Ishikawa (cell line): ENCODE data around the gene SAMD8.

Experiments
- CEBPB ChIP-seq: IDR thresholded peaks from 2 replicates; pipeline ENCODE4 v1.6.1; 2012
- CREB1 ChIP-seq: IDR thresholded peaks from 2 replicates; pipeline ENCODE4 v1.6.1; 2012; ENCODE audit warnings: low read depth
- EGR1 ChIP-seq: IDR thresholded peaks from 2 replicates; pipeline ENCODE4 v1.6.1; 2012
- EP300 ChIP-seq: IDR thresholded peaks from 2 replicates; pipeline ENCODE4 v1.6.1; 2012; ENCODE audit warnings: borderline replicate concordance
- FOXM1 ChIP-seq: IDR thresholded peaks from 2 replicates; pipeline ENCODE4 v1.6.1; 2012; ENCODE audit warnings: low read depth, borderline replicate concordance
- NFIC ChIP-seq: IDR thresholded peaks from 2 replicates; pipeline ENCODE4 v1.6.1; 2012
- RAD21 ChIP-seq: IDR thresholded peaks from 2 replicates; pipeline ENCODE4 v1.6.1; 2012; ENCODE audit warnings: low read depth
- TAF1 ChIP-seq: IDR thresholded peaks from 2 replicates; pipeline ENCODE4 v1.6.1; 2012; ENCODE audit warnings: low read depth, mild to moderate bottlenecking
- TCF12 ChIP-seq: IDR thresholded peaks from 2 replicates; pipeline ENCODE4 v1.6.1; 2012; ENCODE audit warnings: low read depth
- TEAD4 ChIP-seq: IDR thresholded peaks from 2 replicates; pipeline ENCODE4 v1.6.1; 2012
- YY1 ChIP-seq: IDR thresholded peaks from 2 replicates; pipeline ENCODE4 v1.6.1; 2012; ENCODE audit warnings: low read depth
- ZBTB7A ChIP-seq: IDR thresholded peaks from 2 replicates; pipeline ENCODE4 v1.6.1; 2012; ENCODE audit warnings: low read depth
- TF ChIP-seq, protein P1 (sequence below): IDR thresholded peaks from 2 replicates; pipeline ENCODE4 v1.6.1; 2012
- TF ChIP-seq, protein P2 (sequence below): IDR thresholded peaks from 2 replicates; pipeline ENCODE4 v1.6.1; 2012; ENCODE audit warnings: low read depth, mild to moderate bottlenecking
- TF ChIP-seq, protein P3 (sequence below): IDR thresholded peaks from 2 replicates; pipeline ENCODE4 v1.6.1; 2012

SAMD8 gene

DNA sequence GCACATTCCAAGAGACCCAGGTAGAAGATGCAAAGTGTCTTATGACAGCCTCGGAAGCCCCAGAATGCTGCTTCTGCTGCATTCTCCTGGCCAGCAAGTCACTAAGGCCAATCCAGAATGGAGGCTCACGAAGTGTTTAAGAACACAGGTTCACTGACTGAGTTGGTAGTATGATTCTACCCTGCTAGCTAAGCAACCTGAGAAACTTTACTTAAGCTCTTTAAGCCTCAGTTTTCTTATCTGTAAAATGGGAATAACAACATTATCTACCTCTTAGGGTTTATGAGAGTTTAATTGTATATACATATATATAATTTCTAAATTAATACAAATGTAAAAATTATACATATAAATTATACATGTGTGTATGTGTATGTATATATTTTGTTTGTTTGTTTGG, 22.8 kb upstream of the SAMD8 start:
- TF ChIP-seq TAF1 (no peak), ZBTB7A (no peak)

DNA sequence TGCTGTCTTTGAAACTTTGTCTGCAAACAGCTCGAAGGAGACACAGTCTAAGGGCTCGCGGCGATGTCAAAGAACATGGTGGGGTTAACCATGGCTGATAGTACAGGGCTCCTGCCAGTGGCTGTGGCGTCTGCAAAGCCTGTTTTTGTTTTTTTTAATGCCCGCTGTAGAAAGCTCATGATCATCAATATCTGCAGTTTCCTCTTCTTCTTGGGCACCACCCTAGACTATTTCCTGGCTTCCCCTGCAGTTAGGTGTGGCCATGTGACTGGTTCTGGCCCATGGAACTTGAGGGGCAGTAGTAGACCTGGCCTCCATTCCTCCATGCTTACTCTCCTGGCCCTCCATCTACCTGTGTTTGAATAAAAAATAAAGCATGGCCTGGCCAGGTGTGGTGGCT, 21.8 kb upstream of the SAMD8 start:
- TF ChIP-seq, protein P1, sequence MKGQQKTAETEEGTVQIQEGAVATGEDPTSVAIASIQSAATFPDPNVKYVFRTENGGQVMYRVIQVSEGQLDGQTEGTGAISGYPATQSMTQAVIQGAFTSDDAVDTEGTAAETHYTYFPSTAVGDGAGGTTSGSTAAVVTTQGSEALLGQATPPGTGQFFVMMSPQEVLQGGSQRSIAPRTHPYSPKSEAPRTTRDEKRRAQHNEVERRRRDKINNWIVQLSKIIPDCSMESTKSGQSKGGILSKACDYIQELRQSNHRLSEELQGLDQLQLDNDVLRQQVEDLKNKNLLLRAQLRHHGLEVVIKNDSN, result no peak
- TF ChIP-seq CREB1 (no peak), TEAD4 (no peak), RAD21 (no peak), CEBPB (no peak), FOXM1 (no peak), NFIC (no peak), EP300 (no peak), TCF12 (no peak), EGR1 (no peak), TAF1 (no peak)

DNA sequence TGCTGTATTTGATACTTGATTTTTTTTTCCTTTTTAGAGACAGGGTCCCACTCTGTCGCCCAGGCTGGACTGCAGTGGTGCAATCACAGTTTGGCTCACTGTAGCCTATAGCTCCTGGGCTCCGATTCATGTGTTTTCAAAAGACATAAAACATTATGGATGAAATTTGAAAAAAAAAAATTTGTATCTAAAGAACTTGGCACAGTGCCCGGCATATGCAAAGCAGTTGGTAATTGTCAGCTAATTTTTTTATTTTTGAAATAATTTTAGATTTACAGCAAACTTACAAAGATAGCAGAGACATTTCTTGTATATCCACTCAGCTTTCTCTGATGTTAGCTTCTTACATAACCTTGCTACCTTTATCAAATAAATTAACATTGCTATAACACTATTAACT, 20.3 kb upstream of the SAMD8 start:
- TF ChIP-seq, protein P2, sequence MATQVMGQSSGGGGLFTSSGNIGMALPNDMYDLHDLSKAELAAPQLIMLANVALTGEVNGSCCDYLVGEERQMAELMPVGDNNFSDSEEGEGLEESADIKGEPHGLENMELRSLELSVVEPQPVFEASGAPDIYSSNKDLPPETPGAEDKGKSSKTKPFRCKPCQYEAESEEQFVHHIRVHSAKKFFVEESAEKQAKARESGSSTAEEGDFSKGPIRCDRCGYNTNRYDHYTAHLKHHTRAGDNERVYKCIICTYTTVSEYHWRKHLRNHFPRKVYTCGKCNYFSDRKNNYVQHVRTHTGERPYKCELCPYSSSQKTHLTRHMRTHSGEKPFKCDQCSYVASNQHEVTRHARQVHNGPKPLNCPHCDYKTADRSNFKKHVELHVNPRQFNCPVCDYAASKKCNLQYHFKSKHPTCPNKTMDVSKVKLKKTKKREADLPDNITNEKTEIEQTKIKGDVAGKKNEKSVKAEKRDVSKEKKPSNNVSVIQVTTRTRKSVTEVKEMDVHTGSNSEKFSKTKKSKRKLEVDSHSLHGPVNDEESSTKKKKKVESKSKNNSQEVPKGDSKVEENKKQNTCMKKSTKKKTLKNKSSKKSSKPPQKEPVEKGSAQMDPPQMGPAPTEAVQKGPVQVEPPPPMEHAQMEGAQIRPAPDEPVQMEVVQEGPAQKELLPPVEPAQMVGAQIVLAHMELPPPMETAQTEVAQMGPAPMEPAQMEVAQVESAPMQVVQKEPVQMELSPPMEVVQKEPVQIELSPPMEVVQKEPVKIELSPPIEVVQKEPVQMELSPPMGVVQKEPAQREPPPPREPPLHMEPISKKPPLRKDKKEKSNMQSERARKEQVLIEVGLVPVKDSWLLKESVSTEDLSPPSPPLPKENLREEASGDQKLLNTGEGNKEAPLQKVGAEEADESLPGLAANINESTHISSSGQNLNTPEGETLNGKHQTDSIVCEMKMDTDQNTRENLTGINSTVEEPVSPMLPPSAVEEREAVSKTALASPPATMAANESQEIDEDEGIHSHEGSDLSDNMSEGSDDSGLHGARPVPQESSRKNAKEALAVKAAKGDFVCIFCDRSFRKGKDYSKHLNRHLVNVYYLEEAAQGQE, result no peak
- TF ChIP-seq CREB1 (no peak), CEBPB (no peak), FOXM1 (no peak), EGR1 (no peak)

DNA sequence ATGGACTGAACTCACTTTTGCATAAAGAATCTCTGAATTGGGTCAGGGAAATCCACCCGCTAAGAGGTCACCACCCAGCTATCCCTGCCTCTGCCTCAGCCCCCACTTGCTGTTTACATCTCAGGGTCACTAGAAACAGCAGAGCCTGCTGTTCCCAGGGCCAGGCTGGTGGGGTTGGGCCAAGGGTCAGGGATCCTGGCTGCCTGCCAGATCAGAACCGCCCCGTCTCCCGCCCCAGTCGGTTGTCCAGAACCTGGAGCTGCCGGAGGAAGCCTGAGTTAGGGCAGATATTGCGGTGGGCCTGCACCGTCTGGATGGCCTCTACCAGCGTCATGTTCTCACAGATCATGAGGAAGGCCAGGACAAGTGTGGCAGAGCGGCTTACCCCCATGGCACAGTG, 17.0 kb upstream of the SAMD8 start:
- TF ChIP-seq TEAD4 (no peak), TCF12 (no peak), EGR1 (no peak), RAD21 (no peak), EP300 (no peak), YY1 (no peak), TAF1 (no peak), ZBTB7A (no peak), CEBPB (no peak), FOXM1 (no peak)
- TF ChIP-seq, protein P3, sequence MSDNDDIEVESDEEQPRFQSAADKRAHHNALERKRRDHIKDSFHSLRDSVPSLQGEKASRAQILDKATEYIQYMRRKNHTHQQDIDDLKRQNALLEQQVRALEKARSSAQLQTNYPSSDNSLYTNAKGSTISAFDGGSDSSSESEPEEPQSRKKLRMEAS, result no peak
- TF ChIP-seq, protein P1, result no peak

DNA sequence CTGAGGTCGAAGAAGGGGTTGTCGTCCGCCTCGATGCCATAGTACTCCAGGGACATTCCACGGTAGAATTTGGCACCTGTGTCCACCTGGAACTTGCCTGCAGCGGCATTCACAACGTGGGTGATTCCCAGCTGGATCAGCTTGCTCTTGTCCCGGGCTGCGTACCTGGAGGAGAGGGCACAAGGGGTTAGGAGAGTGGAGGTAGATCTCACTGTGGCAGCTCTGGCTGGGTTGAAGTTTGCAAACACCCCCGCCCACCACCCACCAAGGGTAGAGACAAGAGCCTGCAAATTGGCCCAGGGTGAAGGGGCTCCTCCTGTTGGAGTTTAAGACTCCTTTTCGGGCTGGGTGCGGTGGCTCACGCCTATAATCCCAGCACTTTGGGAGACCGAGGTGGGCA, 15.8 kb upstream of the SAMD8 start:
- TF ChIP-seq EP300, result no peak
- no peak for TF ChIP-seq TCF12
- no peak for TF ChIP-seq RAD21
- TF ChIP-seq CREB1, result no peak
- TF ChIP-seq, protein P2, result no peak
- TF ChIP-seq ZBTB7A, result no peak
- no peak for TF ChIP-seq NFIC
- TF ChIP-seq, protein P3, result no peak
- TF ChIP-seq, protein P1, result no peak
- no peak for TF ChIP-seq TAF1
- TF ChIP-seq FOXM1, result no peak

DNA sequence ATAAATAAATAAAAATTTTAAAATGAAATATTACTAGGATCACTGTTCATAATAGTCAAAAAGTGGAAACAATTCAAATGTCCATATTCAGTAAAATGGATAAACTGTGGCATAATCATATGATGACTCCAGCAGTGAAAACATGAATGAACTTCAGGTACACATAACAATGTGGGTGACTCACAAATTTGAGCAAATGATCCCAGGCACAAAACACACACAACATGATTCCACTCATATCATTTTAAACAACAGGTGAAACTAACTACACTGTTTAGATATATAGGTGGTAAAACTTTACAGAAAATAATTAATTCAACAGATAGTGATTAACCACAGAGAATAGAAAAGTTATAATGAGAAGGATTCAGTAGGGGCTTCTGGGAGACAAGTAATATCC, 14.7 kb upstream of the SAMD8 start:
- TF ChIP-seq EP300, result no peak
- no peak for TF ChIP-seq TEAD4
- TF ChIP-seq YY1, result no peak
- no peak for TF ChIP-seq RAD21
- TF ChIP-seq, protein P3, result no peak
- no peak for TF ChIP-seq ZBTB7A
- no peak for TF ChIP-seq CREB1
- TF ChIP-seq FOXM1, result no peak
- no peak for TF ChIP-seq EGR1
- TF ChIP-seq TCF12, result no peak
- TF ChIP-seq CEBPB, result no peak
- TF ChIP-seq, protein P2, result no peak
- no peak for TF ChIP-seq TAF1
- TF ChIP-seq, protein P1, result no peak
- TF ChIP-seq NFIC, result no peak
